Measurements from ENCODE around the gene CRYZ.

- TF ChIP-seq, protein P1, sequence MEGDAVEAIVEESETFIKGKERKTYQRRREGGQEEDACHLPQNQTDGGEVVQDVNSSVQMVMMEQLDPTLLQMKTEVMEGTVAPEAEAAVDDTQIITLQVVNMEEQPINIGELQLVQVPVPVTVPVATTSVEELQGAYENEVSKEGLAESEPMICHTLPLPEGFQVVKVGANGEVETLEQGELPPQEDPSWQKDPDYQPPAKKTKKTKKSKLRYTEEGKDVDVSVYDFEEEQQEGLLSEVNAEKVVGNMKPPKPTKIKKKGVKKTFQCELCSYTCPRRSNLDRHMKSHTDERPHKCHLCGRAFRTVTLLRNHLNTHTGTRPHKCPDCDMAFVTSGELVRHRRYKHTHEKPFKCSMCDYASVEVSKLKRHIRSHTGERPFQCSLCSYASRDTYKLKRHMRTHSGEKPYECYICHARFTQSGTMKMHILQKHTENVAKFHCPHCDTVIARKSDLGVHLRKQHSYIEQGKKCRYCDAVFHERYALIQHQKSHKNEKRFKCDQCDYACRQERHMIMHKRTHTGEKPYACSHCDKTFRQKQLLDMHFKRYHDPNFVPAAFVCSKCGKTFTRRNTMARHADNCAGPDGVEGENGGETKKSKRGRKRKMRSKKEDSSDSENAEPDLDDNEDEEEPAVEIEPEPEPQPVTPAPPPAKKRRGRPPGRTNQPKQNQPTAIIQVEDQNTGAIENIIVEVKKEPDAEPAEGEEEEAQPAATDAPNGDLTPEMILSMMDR (IDR thresholded peaks at IDR 0.05): peak; percentile 50 to 84 (median 66)
- TF ChIP-seq POLR2A (IDR thresholded peaks at IDR 0.05): no peak
These were observed 39.2 kb upstream of the CRYZ start for GRCh38 chr1:74771913-74772515.
